ENCODE results near the gene BIRC6.

DNA sequence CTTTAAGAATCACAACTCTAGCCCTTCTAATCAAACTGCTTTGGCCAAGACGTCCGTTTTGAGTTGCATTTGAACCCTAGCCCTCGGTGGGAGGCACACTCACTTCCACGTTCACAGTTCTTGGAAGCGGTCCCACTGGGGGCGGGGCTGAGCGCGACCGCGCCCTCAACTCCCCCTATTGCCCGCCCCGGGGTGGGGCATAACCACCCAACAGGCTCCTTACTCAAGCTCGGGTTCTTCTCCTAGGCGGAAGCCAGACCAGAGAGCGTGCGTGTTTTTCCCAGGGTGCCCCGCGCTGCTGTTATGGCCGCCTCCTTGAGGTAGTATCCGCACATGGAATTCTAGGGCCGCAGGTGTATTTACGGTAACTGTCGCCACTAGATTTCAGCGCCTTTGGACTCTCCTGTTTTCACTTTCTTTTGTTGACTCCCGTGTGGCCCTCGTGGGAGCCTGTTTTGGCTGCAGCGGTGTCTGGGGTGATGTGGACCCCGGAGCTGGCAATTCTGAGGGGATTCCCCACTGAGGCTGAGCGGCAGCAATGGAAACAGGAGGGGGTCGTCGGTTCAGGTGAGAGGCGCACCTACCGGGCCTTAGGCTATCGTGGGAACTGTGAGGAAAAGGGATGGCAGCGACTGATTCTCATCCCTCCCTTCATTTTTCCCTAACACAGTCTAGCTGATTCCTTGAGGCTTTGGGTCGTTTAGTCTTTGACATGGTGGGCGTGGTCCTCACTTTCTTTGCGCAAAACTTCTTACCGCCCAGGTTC, 271.2 kb downstream of the BIRC6 start, which contains the start of gene TTC27:
- TF ChIP-seq, protein P1, sequence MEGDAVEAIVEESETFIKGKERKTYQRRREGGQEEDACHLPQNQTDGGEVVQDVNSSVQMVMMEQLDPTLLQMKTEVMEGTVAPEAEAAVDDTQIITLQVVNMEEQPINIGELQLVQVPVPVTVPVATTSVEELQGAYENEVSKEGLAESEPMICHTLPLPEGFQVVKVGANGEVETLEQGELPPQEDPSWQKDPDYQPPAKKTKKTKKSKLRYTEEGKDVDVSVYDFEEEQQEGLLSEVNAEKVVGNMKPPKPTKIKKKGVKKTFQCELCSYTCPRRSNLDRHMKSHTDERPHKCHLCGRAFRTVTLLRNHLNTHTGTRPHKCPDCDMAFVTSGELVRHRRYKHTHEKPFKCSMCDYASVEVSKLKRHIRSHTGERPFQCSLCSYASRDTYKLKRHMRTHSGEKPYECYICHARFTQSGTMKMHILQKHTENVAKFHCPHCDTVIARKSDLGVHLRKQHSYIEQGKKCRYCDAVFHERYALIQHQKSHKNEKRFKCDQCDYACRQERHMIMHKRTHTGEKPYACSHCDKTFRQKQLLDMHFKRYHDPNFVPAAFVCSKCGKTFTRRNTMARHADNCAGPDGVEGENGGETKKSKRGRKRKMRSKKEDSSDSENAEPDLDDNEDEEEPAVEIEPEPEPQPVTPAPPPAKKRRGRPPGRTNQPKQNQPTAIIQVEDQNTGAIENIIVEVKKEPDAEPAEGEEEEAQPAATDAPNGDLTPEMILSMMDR (IDR thresholded peaks at IDR 0.05) = no peak
- no peak for TF ChIP-seq USF2 (IDR thresholded peaks at IDR 0.05)
- TF ChIP-seq REST (IDR thresholded peaks at IDR 0.05) = no peak
- TF ChIP-seq POLR2AphosphoS2 (conservative IDR thresholded peaks at IDR 0.05; ENCODE audit: low read length) = no peak
- peak; percentile 69 to 77; a peak in 3 of 5 replicates for TF ChIP-seq JUN (IDR thresholded peaks at IDR 0.05)
- TF ChIP-seq MYC (IDR thresholded peaks at IDR 0.05; ENCODE audit: borderline replicate concordance, low read length) = peak; percentile 97
- TF ChIP-seq E2F6 (IDR thresholded peaks at IDR 0.05; ENCODE audit: borderline replicate concordance, low read depth) = peak; percentile 19; the same call in 1 of the 2 replicates
- TF ChIP-seq, protein P2, sequence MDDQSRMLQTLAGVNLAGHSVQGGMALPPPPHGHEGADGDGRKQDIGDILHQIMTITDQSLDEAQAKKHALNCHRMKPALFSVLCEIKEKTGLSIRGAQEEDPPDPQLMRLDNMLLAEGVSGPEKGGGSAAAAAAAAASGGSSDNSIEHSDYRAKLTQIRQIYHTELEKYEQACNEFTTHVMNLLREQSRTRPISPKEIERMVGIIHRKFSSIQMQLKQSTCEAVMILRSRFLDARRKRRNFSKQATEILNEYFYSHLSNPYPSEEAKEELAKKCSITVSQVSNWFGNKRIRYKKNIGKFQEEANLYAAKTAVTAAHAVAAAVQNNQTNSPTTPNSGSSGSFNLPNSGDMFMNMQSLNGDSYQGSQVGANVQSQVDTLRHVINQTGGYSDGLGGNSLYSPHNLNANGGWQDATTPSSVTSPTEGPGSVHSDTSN (IDR thresholded peaks at IDR 0.05) = no peak
- TF ChIP-seq FOXS1 (CRISPR knock-in tag; IDR thresholded peaks at IDR 0.05) = no peak
- no peak for TF ChIP-seq ZSCAN20 (CRISPR knock-in tag; IDR thresholded peaks at IDR 0.05)
- TF ChIP-seq MAFK (IDR thresholded peaks at IDR 0.05; ENCODE audit: partially characterized antibody) = no peak
